Activated CD4-positive, alpha-beta T cell treated with anti-CD3 and anti-CD28 coated beads, Interleukin-2, amount 50 U/mL, for 48 hours (primary cell): ENCODE data around the gene GNG5.
A peak's percentile ranks its signal among the peaks of the same experiment; 100 is the strongest.
"Not testable (repeated sequence)": the region's sequence is repeated elsewhere in the genome, so short reads cannot be mapped to it uniquely, and the experiment has no call there.

Source experiments
- DNase-seq, 2 experiments: peaks; one replicate each; pipeline ENCODE4 v3.0.0-alpha.2; 2020

The GNG5 gene

DNA sequence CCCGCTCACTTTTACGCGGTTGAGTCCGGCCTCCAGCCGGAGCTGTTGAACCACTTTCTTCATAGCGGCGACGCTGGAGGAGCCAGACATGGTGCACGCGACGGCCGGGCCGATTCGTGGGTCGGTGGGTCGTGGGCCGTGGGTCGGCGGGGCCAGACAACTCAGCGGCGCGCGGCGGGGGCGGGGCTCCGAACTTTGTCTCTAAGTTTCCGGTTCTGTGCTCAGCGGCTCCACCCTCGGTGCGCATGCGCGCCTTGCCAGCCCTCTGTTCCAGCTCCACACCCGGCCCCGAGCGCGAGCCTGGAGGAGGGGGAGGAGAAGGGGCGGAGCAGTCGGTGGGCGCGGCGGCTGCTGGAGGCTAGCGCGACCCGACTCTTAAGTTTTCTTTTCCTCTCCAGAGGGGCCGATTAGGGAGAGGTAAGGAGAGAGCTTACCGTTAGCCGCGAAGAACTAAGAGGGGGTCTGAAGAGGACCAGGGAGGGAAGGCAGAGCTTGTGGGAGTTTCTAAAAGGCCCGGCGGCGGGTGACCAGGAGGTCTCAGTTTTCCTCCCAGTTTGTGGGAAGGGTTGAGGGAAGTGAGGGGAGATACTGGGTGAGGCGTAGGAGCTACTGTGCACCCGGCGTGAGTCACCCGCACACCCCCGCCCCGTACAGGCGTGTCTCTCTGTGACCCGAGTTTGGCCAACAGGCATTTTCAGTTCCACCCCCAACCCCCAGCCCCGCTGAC is at the start of gene GNG5, which contains the start of gene SPATA1:
TSS of gene GNG5 (minus strand) at position 580 of the 727 bp plus-strand sequence. CDS start at position 90, 490 bp downstream.
TSS of gene SPATA1 (plus strand) at position 385 of the 727 bp plus-strand sequence. CDS start 9,974 bp downstream, outside the sequence.
- peak; percentile 98 for DNase-seq

DNA sequence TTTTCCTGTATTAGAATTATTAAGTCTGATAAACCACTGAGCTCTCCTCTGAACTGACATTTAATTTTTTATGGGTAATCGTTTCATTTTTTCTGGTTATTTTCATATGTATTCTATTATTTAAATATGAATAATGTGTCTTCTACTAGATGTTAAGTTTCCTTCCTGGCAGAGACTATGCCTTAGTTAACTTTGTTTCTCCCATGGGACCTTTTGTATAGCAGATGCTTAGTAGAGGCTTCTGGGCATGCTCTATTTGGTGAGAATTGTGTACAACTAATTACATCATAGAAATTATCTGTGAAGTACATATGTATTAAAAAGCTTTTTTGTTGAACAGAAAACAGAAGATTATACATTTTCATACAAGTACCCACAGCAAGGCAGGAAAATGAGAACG is 44.4 kb upstream of the GNG5 start:
- DNase-seq: no peak

DNA sequence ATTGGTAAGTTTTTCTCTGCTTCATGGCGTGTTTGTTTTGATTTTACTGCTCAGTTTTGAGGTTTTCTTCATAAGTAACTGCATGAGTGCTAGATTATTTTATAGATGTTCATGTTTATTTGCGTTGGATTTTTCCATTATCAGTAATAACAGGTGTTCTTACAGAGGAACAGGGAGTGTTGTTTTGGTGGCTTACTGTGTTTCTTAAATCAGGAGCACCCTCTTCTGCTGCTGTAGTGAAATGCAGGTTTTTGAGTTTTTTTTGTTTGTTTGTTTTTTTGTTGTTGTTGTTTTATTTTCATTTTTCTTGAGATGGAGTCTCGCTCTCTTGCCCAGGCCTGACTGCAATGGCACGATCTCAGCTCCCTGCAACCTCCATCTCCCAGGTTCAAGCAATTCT is 35.3 kb upstream of the GNG5 start:
- DNase-seq: no peak

DNA sequence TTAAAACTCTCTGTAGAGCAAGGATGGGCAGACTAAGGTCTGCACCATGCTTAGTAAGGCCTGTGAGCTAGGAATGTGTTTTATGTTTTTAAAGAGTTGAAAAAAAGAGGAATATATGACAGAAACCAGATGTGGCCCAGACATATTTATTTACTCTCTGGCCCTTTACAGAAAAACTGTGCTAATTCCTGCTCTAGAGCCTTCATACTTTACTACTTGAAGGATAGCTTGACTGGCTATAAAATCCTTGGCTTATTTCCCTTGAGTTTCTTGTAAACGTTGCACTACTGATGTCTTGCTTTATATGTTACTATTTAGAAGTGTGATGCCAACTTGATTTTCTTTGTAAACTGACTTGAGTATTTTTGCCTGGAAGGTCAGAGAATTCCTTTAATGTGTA is 34.4 kb upstream of the GNG5 start:
- DNase-seq: no peak

DNA sequence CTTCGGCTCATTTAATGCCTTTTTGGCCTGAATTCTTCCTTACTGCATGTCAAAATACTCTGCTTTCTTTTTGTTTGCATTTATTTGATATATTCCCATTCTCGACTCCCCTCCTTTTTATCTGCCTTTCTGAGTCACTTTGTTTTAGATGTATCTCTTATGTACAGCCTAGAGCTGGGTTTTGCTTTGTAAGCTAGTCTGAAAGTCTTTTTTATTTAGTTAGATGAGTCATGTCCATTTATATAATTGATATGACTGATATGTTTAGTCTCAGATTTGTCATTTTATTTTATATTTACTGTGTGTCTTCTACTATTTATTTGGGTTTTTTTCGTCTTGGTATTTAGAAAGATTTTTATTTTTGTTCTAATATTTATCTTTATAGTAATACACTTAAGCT is 33.6 kb upstream of the GNG5 start:
- DNase-seq: no peak

DNA sequence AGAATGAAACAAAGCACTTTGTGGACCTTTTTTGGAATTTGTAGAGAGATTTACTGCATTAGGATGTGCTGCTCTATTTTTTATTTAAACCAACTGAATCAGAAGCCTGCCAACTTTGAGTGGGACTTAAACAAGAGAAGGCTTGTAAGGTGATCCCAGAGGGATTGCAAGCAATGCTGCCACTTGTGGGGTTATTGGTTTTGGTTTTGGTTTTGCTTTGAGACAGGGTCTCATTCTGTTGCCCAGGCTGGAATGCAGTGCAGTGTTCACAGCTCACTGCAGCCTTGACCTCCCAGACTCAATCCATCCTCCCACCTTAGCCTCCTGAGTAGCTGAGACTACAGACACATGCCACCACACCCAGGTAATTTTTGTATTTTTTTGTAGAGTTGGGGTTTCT is 32.2 kb upstream of the GNG5 start:
- no peak for DNase-seq

DNA sequence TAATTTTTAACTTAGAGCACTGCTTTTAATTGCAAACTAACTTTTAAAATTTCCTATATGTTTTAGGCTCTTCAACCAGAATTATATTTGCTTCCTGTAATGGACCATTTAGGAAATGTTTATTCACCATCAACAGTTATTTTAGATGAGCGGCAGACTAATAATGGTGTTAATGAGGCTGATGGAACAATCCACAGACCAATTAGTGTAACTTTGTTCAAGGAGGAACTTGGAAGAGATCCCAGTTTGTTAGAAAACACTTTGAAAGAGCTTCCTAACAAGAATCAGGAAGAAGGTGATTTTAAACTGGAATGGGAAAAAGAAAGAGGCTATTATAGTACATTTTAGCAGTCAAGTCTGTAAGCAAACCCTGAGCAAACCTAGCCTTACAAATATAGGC is 19.4 kb upstream of the GNG5 start:
- no peak for DNase-seq

DNA sequence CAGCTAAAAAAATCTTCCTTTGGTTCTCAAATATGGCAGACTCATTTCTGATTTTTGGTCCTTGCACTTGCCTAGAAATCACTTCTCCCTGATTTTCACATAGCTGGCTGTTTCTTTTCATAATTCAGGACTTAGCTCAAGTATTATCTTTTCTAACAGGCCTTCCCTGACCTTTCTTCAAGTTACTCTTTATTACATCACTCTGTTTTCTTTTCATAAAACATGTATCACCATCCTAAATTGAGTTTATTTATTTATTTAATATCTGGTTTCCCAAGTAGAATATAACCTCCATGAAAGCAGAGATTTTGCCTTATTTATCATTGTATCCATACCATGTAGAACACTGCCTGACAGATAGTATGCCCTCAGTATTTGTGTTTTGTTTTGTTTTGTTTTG is 18.2 kb upstream of the GNG5 start:
- DNase-seq: no peak

DNA sequence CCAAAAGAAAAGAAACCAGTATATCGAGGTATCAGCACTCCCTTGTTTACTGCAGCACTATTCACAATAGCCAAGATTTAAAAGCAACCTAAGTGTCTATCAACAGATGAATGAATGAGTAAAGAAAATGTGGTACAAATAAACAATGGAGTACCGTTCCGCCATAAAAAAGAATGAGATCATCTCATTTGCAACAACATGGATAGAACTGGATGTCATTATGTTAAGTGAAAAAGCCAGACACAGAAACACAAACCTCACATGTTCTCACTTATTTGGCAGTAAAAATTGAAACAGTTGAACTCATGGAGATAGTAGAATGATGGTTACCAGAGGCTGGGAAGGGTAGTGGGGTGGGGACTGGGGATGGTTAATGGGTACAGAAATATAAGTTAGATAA is 4.3 kb upstream of the GNG5 start:
- DNase-seq: no peak

DNA sequence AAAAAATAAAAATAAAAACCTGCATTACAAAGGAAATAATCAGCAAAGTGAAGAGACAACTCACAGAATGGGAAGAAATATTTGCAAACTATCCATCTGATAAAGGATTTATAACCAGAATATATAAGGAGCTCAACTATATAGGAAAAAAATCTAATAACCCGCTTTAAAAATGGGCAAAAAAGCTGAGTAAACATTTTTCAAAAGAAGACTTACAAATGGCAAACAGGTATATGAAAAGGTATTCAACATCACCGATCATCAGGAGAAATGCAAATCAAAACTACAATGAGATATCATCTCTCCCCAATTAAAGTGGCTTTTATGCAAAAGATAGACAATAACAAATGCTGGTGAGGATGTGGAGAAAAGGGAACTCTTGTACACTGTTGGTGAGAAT is 3.8 kb upstream of the GNG5 start:
- DNase-seq: no peak

DNA sequence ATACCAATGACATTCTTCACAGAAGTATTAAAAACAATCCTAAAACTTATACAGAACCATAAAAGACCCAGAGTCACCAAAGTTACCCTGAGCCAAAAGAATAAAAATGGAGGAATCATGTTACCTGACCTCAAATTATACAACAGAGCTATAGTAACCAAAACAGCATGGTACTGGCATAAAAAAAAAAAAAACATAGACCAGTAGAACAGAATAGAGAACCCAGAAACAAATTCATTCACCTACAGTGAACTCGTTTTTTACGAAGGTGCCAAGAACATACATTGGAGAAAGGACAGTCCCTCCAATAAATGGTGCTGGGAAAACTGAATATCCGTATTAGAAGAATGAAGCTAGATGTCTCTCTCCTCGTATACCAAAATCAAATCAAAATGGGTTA is 2.6 kb upstream of the GNG5 start:
- no peak for DNase-seq

DNA sequence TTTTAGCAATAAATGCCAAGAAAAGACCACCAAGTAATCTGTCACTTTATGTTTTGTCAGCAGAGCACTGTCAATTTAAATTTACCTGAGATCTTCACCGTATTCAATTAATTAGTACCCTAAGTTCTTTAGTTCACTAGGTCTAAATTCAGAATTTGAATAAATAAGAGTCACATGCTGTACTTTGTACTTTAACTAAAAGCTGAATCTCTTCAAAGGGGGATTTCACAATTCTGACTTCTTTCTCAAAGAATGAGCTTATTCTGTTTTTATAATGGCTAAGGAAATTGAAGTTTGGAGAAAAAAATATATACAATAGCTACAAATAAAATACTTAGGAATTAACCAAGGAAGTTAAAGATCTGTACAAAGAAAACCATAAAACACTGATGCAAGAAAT is 2.1 kb upstream of the GNG5 start:
- DNase-seq: no peak

DNA sequence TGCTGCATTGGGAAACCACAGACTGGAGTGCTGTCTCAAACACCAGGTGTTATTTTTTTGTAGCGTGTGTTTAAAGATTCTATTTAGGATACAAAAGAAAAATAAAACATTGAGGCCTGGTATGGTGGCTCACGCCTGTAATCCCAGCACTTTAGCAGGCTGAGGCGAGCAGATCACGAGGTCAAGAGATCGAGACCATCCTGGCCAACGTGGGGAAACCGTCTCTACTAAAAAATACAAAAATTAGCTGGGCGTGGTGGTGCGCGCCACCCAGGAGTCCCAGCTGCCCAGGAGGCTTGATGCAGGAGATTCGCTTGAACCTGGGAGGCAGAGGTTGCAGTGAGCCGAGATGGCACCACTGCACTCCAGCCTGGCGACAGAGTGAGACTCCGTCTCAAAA is 1.5 kb upstream of the GNG5 start:
- DNase-seq: not testable (repeated sequence)

DNA sequence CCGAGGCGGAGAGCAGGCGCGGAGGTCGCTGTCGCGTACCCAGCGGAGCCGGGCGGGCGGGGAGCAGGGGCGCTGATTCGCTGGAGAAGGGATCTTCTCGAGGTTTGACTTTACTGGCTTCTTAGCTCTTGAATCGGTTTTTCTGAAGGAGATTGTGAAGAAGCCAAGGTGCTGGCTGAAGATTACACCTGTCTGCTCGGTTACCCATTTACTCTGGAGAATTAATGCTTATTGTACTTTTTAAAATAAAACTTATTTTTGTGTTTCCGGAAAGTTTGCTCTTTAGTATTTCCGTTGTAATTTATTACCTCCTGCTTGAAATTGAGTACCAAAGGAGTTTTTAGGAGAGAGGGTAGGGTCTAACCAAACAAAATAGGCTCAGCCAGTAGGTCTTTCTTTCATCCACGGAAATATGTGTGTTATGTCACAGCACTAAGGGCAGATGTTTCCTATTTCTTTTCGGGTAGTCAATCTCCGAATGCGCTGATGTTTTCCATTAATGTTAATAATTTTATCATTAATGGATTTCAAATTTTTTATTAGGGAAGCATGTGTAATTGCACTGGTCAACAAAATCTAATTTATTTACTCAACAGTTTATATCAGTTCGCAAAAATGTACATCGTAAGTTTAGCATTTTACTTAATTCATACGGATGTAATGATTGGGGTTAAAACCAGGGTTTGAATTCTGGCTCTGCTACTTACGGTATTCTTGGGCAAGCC is 510 bp upstream of the GNG5 start:
- no peak for DNase-seq

DNA sequence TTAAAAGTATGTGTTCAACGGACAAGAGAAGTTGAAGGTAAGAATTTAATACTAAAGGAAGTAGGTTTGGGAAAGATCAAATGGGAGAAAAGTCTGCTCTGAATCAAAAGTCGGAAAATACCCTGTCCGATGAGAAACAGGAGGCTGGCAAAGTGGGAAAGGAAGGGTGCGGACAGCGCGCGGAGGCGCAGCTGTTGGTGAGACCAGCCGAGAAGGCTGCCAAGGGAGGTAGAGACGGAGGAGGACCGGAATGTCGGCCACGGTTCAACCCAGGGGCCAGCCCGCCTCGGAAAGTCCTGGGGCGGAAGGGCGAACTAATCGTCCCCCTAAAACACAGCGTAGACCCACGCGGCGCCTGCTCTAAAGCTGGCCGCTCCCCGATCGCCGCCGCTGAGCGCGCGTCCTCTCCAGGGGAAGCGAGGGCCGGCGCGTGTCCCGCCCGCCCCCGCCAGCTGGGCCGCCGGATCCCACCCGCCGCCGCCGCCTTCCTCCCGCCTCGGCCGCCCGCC is 834 bp downstream of the GNG5 start:
- DNase-seq: no peak

DNA sequence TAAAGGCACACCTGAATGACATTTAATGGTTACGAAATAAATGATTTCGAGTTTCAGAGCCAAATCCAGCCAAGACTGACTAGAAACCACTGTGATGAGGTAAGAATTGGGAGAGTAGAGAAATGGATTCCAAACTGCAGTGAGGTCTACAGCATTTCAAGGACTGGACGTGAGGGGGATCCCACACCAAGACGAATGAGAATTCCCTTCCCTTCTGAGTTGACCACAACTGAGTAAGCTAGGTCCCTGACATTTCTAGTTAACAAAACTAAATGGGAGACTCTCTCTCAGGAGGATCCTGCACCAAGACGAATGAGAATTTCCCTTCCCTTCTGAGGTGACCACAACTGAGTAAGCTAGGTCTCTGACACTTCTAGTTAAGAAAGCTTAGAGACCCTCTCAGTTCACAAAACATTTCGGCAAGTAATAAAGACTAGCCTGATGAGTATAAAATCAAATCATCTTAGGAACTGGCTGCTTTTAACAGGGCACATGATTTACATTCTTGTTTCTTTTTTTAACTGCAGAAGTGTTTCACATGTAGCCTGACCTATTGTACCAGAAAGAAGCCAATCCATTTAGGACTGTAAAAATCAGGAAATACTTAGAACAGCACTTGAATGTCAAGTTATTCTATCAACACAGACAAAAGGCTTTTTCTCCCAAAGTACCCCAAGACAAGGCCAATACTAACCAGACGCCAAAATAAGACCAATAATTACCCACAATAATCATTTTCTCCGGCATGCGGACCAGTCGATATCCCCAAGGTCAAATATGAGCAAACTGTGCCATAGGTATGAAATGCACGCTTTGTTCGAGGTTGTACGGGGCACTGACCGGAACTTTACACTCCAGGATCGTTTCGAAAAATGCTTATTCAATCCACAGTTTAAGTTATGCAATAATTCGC is 1.5 kb downstream of the GNG5 start:
- DNase-seq: peak in 1 of 2 experiments; percentile 22

DNA sequence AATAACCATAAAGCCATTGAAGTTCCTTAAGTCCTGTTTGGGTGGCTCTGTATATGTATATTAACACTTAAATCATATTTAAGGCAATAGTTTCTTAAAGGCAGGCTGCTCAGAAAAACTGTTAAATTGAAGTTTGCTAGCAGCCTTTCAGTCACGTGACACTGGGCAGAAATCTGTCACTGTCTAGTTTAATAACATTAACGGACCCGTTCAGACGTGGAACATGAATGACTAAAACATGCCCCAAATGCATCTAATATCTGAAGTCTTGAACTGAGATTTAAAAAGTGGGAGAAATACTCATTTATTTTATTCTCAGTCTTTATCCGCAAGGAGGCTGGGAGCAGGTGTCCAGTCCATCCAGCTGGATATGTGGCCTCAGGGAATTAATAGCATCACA is 3.5 kb downstream of the GNG5 start:
- DNase-seq: no peak

DNA sequence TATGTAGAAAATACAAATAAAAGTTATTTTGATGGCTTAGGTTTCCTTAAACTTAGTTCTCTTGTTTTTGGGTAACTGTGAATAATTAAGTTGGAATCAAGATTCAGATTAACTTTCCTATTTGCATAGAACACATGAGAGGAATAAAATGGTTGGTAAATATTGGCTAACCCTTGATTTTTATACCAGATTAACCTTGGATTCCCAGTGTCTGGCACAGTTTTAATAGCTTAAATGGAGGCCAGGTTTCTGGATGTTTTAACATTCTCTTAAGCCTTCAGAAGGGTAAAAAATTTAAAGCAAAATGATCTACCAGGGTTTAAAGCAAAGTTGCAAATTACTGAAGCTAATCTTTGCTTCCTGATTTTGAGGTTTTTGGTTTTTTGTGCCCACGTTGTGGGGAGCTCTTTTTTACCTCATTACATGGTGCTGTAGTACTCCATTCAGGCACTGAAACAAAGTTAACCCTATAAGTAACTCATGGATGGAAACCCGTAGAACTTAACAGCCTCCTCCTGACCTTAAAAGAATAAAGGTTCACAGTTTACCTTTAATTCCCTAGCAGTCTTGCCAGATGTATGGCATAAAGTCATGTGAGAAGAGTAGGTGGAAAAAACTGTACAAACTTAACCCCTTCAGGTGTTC is 8.6 kb downstream of the GNG5 start:
- DNase-seq: no peak

DNA sequence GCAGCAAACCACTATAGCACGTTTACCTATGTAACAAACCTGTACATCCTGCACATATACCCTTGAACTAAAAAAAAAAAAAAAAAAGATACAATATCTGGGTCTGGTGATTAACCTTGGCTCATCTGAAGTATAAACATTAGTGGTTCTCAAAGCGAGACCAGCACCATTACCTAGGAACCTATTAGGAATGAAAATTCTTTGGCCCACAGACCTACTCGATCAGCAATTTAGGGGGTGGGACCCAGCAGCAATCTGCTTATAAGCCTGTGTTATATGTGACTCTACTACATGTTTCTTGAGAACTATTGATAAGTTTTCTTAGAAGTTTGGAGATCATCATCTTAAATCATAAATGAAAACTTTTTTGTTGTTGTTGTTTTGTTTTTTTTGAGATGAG is 9.9 kb downstream of the GNG5 start:
- DNase-seq: no peak

DNA sequence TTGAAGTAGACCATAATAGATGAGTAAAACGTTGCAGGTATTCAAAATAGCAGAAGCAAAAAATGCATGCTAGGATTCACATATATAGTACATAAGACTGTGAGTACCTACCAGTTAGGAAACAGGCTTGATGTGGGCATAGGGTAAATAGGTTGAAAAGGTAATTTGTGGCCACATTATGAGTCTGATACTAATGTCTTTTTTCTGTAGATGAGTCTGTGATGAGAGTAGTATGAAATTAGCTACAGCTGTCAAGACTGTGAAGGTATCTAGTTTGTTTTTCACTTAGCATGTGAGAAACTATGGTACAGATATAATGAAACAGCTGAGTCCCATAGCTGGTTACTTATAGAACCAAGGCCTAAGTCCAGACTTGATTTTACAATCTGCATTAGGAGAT is 12.6 kb downstream of the GNG5 start:
- DNase-seq: no peak

DNA sequence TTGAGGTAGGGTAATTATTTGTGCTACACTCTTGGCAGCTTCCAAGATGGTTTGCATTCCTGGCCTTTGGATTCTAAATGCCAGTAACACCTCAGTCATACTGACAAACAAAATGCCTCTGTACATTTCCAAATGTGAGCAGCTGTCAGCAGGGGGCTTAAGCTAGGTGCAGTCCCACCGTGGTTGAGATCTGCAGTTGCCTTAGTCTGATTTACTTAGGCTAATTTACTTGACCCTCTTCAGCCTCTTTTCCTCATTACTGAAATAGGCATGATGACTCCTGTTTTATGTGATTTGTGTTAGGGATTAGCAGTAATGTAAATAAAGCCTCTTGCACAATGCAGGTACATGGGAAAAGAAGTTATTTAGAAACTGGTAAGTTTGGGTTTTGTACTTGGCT is 13.7 kb downstream of the GNG5 start:
- DNase-seq: no peak

DNA sequence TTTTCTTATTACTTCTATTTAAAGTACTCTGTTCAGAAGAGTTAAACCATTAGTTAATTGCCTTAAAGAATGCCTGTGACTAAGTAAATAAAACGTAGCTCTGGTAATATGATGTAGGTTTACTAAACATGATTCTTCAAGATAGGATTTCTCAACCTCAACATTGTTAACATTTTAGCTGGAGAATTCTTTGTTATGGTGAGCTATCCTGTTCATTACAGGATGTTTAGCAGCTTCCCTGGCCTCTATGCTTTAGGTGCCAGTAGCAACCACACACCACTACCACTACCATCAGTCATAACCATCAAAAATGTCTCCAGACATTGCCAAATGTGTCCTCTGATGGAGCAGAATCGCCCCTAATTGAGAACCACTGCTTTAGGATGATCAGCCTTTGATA is 16.6 kb downstream of the GNG5 start:
- DNase-seq: no peak

DNA sequence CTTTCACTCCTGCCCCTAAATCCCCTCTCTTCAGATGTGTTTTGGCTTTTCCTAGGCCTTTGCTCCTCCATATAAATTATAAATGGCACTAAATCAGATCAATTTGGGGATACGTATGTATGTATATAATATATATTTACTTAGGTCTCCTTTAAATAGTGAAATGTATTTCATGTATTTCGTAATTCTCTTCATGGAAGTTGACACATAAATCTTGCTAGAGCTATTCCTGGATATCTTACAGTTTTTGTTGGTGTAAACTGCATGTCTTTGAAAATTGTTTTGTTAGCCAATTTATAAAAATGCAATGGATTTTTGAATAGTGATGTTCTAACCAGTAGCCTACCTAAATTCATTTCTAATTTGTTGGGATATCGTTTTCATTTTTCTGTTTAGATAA is 18.3 kb downstream of the GNG5 start:
- no peak for DNase-seq
